ENCODE measurements around the gene GPBP1L1. TPM values are rescaled to one million over a fixed set of nuclear protein-coding genes. Genes with fewer than 3 reads are reported as not detected.
A peak's percentile ranks its signal among the peaks of the same experiment; 100 is the strongest.

GPBP1L1 gene
- total and polyA plus RNA-seq, 9 of the 15 experiments (the other 6 are each of a cell fraction or from before 2014, with no cell fraction given): 86.0 to 216 (median 138) TPM

DNA sequence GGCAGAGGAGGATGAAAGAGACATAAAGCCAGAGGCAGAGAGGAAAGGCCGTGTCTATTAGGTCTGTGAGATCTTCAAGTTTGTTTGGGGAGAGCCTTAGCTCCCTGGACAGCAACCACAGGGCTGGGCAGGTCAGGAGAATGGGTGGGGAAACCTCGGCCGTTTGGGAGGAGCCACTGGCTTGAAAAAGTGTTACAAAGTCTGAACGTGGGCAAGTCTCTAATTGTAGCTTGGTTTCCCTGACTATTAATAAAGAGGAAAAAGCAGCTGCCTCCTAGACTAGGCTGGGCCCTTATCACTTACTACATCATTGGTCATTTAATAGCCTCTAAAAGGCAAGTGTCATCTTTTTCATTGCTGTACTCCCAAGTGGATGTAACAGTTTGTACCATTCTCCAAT is 62.4 kb downstream of the GPBP1L1 start, which contains the start of gene CCDC17:
Gene CCDC17, minus strand, starts transcription at position 83 of the 400 bp plus-strand sequence. CDS start 145 bp downstream, outside the sequence.
- 0 out of 3 replicates have a peak, but pooled peaks have one; percentile 2 for ATAC-seq
- peaks cover 0 to 17% of the 10 kb centered on the region in 2 experiments; a peak in 2 of 5 replicates for H3K4me1 ChIP-seq (replicated peaks in 1 of 2; ENCODE audit: control insufficient read depth in 2 of 2, insufficient read depth in 2 of 2, low read length in 2 of 2)
- POLR2A ChIA-PET: interaction anchor here (1.1 to 1.6 kb wide), 6 partner anchors 10 to 173 kb away, joined by 3 to 7 read pairs (median 4); partner anchors contain the start of gene PRDX1
- no TSS peak for BruUV-seq (replicated peaks)
- no peak for TF ChIP-seq ADNP (tag; IDR thresholded peaks at IDR 0.05)
- 0 out of 2 replicates have a peak, but pooled peaks have one; percentile 15 for TF ChIP-seq POLR2AphosphoS5 (IDR thresholded peaks at IDR 0.05; ENCODE audit: control insufficient read depth, insufficient read depth, low read depth, low read length)
- no peak for TF ChIP-seq CHCHD3 (CRISPR knock-in tag; IDR thresholded peaks at IDR 0.05)
- no peak for TF ChIP-seq CBX1 (IDR thresholded peaks at IDR 0.05; ENCODE audit: low read depth)
- TF ChIP-seq GATA2 (CRISPR knock-in tag; IDR thresholded peaks at IDR 0.05): 0 out of 2 replicates have a peak, but pooled peaks have one; percentile 36
- H3K4me2 ChIP-seq (ENCODE audit: insufficient read depth, low read length): no peak within 1 kb of the TSS
- H4K20me1 ChIP-seq (replicated peaks; ENCODE audit: control insufficient read depth, insufficient read depth, low read length): no peaks in the 10 kb centered on the region; the same call in none of the 2 replicates
- no peak within 1 kb of the TSS for H2AFZ ChIP-seq (ENCODE audit: low read depth, low read length)
- H3K9me1 ChIP-seq (ENCODE audit: control insufficient read depth, insufficient read depth, low read length): no peaks in the 10 kb centered on the region
- CTCF ChIA-PET (ENCODE audit: low intra/inter-chr PET ratio): no interaction called here
- H3K27ac ChIP-seq (ENCODE audit: extremely low read depth, low read depth, low read length): peak within 1 kb of the TSS; percentile 12; the same call in 2 of the 3 replicates
- intact Hi-C loops (cut with micrococcal nuclease) (no loop called here), in situ Hi-C loops (cut with MboI) (no loop called here)
- H3K9me3 ChIP-seq (replicated peaks; ENCODE audit: control insufficient read depth, insufficient read depth, low read depth, low read length): no peaks in the 10 kb centered on the region
- H3K79me2 ChIP-seq (ENCODE audit: control insufficient read depth, insufficient read depth, low read length): no peaks in the 10 kb centered on the region
- DNase-seq (ENCODE audit: extremely low read depth in 1 of 4, low spot score in 3 of 4): peak in 1 of 4 experiments; percentile 17
- no peak within 1 kb of the TSS for H3K9ac ChIP-seq (ENCODE audit: insufficient read depth in 1 of 2, low read depth in 2 of 2, low read length in 2 of 2)
- no peaks in the 10 kb centered on the region for H3K27me3 ChIP-seq (ENCODE audit: control insufficient read depth in 2 of 2, insufficient read depth in 2 of 2, low read length in 2 of 2)
- H3K4me3 ChIP-seq: no peak within 1 kb of the TSS
- FAIRE-seq: no peak
- 38% methylated on average over 4 of the region's 4 CpGs for WGBS (ENCODE audit: insufficient coverage, low coverage, missing lambda C conversion rate)
- peaks cover 67% of the 10 kb centered on the region; the same call in 2 of the 3 replicates for H3K36me3 ChIP-seq (ENCODE audit: control insufficient read depth, insufficient read depth, low read length)

Data from K562 (cell line).